ENCODE measurements around the gene EDN1. TPM values are rescaled to one million over a fixed set of nuclear protein-coding genes. Genes with fewer than 3 reads are reported as not detected.

The EDN1 gene
- total RNA-seq, 2 donors from 2014 or later, result 2.7 to 25.4 TPM

DNA sequence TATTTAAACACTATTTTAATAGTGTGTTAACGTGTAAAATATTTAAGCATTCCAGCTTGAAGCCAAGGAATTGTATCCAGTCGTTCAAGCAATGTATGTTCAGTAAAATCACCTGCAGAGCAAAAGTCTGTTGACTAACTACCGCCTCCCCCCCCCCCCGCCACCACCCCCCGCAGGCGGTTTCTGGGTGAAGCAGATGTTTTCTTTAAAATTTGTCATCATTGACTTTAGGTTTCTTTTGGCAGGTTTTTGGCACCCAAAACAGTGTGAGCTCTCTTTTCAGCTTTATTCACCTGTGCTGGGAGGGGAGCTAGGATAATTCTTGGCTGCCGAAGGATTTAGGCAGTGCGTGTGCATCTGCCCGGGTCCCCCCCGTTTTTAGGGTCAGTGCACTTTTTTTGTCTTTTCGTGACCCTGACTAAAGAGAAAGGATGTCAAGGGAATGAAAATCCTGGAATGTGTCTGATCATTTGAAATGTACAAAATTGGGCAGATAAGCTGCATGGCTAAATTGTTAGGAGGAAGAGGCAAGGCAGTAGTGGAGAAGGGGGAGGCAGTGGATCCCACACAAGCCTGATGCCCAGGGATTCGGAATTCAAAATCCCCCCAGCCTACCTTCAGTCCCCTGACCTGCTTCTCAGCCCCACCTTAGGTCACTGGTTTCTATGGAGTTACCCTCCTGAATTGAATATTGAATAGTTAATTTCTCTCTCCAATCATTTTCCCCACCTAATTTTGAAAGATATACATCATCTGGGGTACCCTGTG is 1.1 kb downstream of the EDN1 start:
- intact Hi-C loops (cut with DNase I), result loop anchor here (2.0 to 10.0 kb wide), 3 partner anchors 312 to 639 kb away; no protein-coding TSS in a partner anchor
- ATAC-seq (no peak), DNase-seq (no peak)

DNA sequence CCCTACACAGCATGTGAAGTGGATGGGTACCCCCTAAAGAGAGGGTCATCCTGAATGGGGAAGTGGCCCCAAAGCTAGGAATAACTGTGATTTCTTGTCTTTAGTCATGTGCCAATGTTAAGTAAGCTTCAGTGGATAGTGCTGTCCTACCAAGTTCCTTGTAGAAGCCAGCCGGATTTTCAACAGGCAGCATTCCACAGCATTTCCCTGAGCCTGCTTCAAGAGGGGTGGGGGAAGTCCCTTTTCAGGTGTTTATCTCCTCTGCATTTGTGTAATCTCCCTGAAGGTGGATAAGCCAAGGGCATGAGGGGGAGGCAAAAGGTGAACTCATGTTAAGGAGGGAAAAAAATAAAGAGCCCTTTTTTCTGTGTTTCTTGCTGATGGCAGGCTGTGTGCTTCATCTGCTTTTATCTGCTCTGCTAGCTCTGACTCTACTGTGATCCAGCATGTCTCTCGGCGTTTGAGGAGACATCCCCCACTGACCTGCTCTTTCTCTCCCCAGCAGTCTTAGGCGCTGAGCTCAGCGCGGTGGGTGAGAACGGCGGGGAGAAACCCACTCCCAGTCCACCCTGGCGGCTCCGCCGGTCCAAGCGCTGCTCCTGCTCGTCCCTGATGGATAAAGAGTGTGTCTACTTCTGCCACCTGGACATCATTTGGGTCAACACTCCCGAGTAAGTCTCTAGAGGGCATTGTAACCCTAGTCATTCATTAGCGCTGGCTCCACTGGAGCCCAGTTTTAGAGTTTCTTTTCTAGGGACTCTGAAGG is 1.9 kb downstream of the EDN1 start:
- DNase-seq (no peak), ATAC-seq (peak; percentile 14 to 30)
- intact Hi-C loops (cut with DNase I), result loop anchor here (2.0 to 10.0 kb wide), 3 partner anchors 311 to 640 kb away; no protein-coding TSS in a partner anchor

DNA sequence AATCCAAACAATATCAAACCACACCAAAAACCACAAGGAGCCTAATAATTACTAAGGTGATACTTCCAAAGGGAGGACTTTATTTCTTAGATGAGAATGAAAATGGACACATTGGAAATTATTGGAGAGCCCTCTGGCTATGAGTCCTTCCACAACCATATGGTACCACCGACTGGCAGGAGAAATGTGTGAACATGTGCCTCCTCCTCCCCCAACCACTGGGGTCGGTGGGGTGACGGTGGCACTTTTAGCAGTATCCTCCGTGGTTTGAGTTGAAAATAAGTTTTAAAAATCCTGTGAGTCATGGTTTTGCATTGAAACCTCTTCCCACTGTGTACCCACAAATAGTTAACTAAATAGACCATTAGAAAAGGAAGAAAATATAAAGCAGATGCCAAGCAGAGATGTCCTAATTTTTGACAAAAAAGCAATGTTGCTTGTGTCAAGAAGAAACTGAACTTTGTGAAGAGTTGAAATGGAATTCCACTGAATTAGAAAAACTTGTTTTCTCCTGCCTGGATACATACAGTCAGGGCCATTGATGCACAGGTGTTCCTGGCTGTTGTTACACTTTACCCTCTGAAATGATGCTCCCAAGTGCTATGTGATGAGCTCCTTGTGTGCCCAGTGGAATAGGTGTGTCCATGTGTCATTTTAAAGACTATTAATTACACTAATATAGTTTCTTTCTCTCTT is 3.2 kb downstream of the EDN1 start:
- DNase-seq (no peak), ATAC-seq (no peak)
- intact Hi-C loops (cut with DNase I), result loop anchor here (5.0 to 10.0 kb wide), 2 partner anchors 311 to 641 kb away; no protein-coding TSS in a partner anchor

GRCh38 chr6:12293931-12294807 is 4.0 kb downstream of the EDN1 start:
- DNase-seq (no peak), ATAC-seq (no peak)
- intact Hi-C loops (cut with DNase I), result loop anchor here (5.0 to 10.0 kb wide), 2 partner anchors 311 to 642 kb away; no protein-coding TSS in a partner anchor

DNA sequence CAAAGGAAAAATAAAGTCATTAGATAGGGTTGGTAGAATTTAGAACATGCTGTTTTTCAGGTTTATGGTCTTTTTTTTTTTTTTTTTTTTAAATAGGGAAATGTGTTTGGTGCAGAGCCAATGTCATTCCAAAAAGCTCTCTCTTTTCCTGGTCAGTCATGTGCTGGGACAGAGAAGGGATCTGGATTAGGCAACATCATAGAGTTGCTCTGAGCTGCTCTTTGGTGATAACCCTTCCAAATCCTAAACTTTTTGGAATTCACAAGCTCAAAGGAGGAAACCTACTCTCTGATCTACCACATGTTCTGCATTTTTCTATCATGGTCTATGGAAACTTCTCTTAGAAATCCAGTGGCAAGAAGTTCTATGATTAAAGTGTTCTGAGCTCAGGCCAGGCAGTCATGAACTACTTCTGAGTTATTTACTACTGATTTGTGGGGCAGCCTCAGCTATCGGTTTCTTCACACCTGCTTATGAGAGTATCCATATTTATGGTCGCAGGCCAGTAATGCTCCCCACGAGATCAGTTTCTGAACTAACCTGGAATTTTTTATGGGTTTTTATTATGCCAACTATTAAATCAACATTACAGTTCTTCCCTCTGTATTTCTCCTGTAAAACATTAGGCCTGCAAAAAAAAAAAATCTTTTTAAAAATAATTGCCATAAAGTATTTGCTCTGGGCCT is 4.8 kb downstream of the EDN1 start:
- DNase-seq (no peak), ATAC-seq (no peak)
- intact Hi-C loops (cut with DNase I), result loop anchor here (5.0 to 10.0 kb wide), 2 partner anchors 310 to 643 kb away; no protein-coding TSS in a partner anchor

GRCh38 chr6:12295558-12296254 is 5.5 kb downstream of the EDN1 start:
- ATAC-seq (peak in 1 of 2 donors; percentile 32), DNase-seq (no peak)
- intact Hi-C loops (cut with DNase I), result loop anchor here in 1 of 2 donors (10.0 kb wide), 1 partner anchor 309 kb away; no protein-coding TSS in a partner anchor

- DNase-seq, result peak; percentile 32
- peak in 1 of 2 donors; percentile 81 for ATAC-seq
- intact Hi-C loops (cut with DNase I), result loop anchor here in 1 of 2 donors (10.0 kb wide), 1 partner anchor 309 kb away; no protein-coding TSS in a partner anchor
Measured at GRCh38 chr6:12296255-12296573, 6.1 kb downstream of the EDN1 start.

GRCh38 chr6:12296604-12297003 is 6.4 kb downstream of the EDN1 start:
- DNase-seq (no peak), ATAC-seq (no peak)
- intact Hi-C loops (cut with DNase I), result loop anchor here in 1 of 2 donors (10.0 kb wide), 1 partner anchor 308 kb away; no protein-coding TSS in a partner anchor

DNA sequence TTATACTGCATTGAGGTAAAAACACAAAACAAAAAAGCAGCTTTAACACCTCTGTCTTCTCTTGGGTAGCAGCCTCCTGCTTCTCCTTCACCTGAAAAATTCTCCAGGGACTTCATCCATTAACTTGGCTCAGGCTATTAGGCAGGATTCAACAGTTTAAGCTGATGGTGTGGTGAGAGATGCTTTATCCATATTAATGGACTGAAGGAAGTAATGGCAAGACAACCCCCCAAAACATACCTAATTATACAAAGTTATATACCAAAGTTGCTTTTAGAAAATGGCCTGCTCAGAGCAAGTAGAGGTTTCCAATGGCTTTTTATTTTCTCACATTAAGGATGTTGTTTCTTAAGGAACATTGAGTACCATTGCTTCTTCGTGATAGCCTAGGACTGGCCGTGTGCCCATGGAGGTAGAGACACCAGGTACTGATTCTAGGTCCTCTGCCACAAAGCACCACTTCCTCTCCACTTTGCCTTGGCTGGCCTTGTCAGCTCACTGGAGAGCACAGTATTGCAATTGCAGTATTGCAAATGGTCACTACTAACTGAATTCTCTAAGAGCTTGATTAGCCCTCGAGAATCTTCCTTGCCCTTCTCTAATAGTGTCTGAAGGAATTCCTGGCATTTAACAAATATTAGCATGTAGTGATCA is 7.3 kb downstream of the EDN1 start:
- DNase-seq (no peak), ATAC-seq (no peak)
- intact Hi-C loops (cut with DNase I), result loop anchor here in 1 of 2 donors (10.0 kb wide), 1 partner anchor 307 kb away; no protein-coding TSS in a partner anchor

DNA sequence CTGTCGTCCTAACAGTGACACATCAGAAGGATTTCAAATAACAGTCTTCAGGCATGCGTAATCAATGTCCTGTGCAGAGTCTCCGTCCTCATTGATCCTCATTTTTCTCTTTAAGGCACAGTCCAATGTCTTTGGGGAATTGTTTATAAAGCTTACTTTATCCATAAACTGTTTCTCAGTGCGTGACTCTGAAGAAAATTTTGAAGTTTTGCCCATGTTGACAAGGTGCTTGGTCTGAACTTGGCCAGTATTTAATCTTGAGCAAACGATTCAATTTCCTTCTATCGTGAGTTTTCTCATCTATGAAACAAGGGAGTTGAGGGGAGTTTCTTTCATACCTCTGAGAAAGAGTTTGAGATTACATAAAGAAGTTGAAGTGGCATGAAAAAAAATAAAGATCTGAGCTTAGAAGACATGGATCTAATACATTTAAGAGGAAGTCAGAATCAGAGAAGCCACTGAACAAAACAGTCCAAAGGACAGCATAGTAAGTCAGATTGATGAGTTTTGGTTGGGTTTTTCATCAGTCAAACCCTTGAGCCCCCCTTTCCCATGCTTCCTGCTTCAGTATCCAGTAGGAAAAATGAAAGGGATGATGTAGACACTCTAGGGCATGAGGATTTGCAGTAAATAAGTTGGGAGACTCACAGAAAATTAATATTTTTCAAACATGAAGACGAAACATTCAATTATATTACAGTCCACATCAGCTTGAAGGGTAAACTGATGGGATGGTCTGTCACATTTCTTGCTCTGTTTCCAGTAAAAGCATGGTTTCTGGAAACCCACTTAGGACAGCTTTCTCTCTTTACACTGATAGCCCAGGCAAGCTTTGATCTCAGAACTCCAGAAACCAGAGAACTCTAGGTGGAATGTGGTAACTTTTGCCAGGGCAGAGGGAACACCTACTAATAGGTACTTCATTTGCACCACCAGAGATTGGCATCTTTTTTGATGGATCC is 8.1 kb downstream of the EDN1 start:
- ATAC-seq (no peak), DNase-seq (no peak)
- intact Hi-C loops (cut with DNase I), result loop anchor here in 1 of 2 donors (10.0 kb wide), 1 partner anchor 307 kb away; no protein-coding TSS in a partner anchor

- intact Hi-C loops (cut with DNase I), result loop anchor here in 1 of 2 donors (10.0 kb wide), 1 partner anchor 306 kb away; no protein-coding TSS in a partner anchor
- ATAC-seq (no peak), DNase-seq (no peak)
Measured at GRCh38 chr6:12298995-12299394, 8.8 kb downstream of the EDN1 start.

DNA sequence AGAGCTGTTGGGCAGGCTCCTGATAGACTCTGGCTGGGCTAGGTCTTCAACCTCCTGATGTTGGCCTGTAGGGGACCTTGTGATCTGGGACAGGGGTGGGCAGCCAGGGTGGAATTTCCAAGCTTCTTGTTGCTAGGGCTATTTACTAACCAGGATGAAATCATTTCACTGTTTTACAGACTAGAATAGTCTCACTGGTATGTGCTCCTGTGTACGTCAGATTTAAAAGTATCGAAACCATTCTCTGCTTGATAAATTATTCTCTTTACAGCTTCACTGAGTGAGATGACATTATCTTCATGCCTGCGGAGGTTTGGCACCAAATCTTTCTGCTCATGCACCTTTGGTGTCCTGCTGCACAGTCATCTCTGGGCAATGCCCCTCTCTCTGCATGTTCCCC is 10.9 kb downstream of the EDN1 start:
- intact Hi-C loops (cut with DNase I), result no loop called here
- ATAC-seq (no peak), DNase-seq (no peak)

- intact Hi-C loops (cut with DNase I), result no loop called here
- no peak for ATAC-seq
Measured at GRCh38 chr6:12304487-12304886, 14.3 kb downstream of the EDN1 start.

GRCh38 chr6:12309070-12309469 is 18.9 kb downstream of the EDN1 start:
- DNase-seq, result no peak
- intact Hi-C loops (cut with DNase I), result no loop called here
- no peak for ATAC-seq

More at GRCh38 chr6:12304487-12304886, 14.3 kb downstream of the EDN1 start:
- no peak for DNase-seq

GRCh38 chr6:12311106-12311505 is 20.9 kb downstream of the EDN1 start:
- intact Hi-C loops (cut with DNase I), result no loop called here
- DNase-seq (no peak), ATAC-seq (no peak)

All from left cardiac atrium (tissue), 4 donors.